ENCODE measurements around the gene HABP2. TPM values are rescaled to one million over a fixed set of nuclear protein-coding genes. Genes with fewer than 3 reads are reported as not detected.

HABP2 gene
- total RNA-seq, 1 donor from 2014 or later: 0.18 TPM

- DNase-seq (ENCODE audit: extremely low read depth, low read depth, low spot score): no peak
Observed at GRCh38 chr10:113592380-113592779, 39.5 kb downstream of the HABP2 start.

DNA sequence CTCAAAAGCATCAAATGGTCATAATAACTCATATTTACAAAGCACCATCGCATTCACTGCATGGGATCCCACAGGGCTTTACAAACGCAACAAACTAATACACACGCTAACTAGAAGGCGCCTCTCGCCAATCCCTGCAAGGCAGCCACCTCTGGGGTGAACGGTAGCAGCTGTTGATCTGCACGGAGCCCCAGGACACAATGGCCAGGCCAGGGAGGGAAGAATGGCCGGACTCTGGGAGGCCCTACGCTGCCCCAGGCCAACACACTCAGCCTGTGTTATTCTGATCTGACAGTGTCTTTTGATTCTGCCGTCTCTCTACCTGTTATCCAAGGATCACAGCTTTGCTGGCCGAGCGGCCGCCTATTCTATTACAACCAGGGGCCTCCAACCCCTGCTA is 41.8 kb downstream of the HABP2 start:
- no peak for DNase-seq (ENCODE audit: extremely low read depth, low read depth, low spot score)

GRCh38 chr10:113600569-113600968 is 47.7 kb downstream of the HABP2 start:
- no peak for DNase-seq (ENCODE audit: extremely low read depth, low read depth, low spot score)

- DNase-seq (ENCODE audit: extremely low read depth, low read depth, low spot score): no peak
Observed at GRCh38 chr10:113603057-113603777, 50.4 kb downstream of the HABP2 start.

- no peak for DNase-seq (ENCODE audit: extremely low read depth, low read depth, low spot score)
Observed at GRCh38 chr10:113604572-113604971, 51.7 kb downstream of the HABP2 start.

DNA sequence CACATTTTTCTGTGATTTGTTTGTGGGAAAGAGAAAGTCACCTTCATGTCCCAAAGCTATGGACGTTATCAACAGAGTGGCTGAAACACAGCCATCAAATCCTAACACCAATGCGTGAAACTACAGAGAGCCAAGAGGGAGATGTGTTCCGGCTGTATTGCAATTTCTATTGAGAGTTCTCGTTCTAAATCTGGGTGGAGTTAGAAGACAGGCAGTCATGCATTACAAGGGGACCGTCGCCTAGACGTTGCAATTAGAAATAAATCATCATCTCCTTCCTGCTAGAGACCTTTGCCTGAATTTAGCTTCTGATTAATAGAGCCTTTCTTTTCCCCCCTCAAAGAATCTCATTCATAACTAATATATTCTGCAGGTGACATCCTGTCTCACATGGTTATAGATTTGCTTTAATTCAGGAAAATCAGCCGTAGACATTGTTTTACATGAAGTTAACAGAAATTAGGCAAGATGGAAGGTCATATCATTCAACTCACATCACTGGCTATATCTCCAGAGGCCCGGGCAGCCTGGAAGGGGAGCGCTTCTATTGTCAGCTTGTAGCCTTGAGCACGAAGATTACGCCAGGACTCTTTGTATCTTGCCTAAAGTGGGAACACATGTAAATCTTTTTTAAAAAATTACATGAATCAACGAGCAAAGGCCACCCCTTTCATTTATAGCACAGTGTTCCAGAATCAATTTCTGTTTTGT is 52.6 kb downstream of the HABP2 start:
- no peak for DNase-seq (ENCODE audit: extremely low read depth, low read depth, low spot score)

- no peak for DNase-seq (ENCODE audit: extremely low read depth, low read depth, low spot score)
Observed at GRCh38 chr10:113609704-113610108, 56.9 kb downstream of the HABP2 start.

- no peak for DNase-seq (ENCODE audit: extremely low read depth, low read depth, low spot score)
Observed at GRCh38 chr10:113610631-113611601, 58.1 kb downstream of the HABP2 start.

- no peak for DNase-seq (ENCODE audit: extremely low read depth, low read depth, low spot score)
Observed at GRCh38 chr10:113612154-113612553, 59.3 kb downstream of the HABP2 start.

DNA sequence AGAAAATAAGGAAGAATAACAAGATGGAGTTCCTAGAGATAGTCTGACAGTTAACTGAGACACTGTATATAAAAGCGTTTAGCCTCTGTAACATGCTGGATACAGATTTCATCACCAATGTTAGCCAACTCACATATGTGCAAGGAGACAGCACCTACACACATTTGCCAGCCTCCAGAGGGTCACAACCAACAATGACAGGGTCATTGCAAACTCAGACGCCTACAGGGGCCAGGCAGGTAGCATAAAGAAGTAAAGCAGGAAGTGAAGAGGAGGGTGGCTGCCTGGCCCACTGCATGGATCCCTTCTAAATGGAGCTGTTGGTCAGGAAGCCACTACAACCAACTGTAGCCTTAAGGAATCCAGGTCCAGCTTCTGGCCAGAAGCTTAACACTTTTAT is 60.6 kb downstream of the HABP2 start:
- DNase-seq (ENCODE audit: extremely low read depth, low read depth, low spot score): no peak

GRCh38 chr10:113613977-113614690 is 61.3 kb downstream of the HABP2 start:
- no peak for DNase-seq (ENCODE audit: extremely low read depth, low read depth, low spot score)

DNA sequence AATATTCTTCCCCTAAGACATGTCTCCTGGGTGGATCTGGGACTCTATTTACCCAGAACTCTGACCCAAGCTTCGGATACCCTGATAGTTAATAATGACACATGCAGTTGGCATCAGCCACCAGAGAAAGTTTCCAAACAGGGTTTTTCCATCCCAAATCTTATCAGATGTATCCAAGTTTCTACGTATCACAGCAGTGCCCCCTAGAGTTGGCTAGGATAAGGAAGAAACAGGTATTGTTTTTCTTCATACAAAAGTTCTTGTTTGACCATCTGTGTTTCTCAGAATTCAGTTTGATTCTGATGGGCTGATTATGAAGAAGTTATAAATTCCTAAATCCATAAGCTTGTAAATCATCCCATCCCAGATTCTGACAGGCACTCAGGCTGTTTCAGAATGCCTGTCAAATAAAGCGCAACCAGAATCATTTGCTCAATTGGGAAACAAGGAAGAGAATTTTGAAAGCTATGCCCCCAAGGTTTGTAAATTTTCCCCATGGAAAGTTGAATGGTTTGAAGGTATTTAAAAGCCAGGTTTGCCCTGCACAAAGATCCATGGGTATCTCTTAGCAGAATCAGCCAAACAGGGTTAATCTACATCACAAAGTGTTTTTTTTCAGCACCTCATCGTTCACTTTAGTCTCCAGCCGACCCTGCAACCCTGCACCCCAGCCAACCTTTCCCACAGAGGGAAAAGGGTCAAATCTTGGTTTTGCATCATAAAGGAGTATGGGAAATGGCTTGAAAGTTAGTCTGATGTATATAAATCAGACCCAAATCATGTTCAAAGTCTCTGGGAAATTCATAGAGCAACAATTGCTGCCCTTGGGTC is 63.6 kb downstream of the HABP2 start:
- peak; percentile 3 for DNase-seq (ENCODE audit: extremely low read depth, low read depth, low spot score)

GRCh38 chr10:113617086-113617485 is 64.2 kb downstream of the HABP2 start:
- no peak for DNase-seq (ENCODE audit: extremely low read depth, low read depth, low spot score)

GRCh38 chr10:113618338-113618737 is 65.5 kb downstream of the HABP2 start:
- no peak for DNase-seq (ENCODE audit: extremely low read depth, low read depth, low spot score)

DNA sequence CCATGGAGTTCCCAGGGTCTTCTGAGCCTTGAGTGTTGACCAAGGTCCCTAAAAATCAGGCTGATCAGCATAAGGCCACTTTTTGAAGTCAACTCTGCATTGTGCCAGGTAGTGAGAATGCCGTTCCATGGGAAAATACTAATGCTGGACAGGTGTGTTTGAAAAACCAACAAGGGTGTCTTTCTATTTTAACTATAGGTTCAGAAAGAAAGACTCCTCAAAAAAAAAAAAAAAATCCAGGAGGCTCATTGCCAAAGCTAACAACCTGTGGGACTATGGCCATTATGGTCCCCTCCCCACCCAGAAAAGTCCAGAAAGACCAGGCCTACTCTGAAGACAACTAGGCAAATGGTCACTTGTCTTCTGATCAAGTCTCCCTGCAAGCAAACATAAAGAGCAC is 66.5 kb downstream of the HABP2 start:
- DNase-seq (ENCODE audit: extremely low read depth, low read depth, low spot score): no peak

GRCh38 chr10:113620511-113620910 is 67.7 kb downstream of the HABP2 start:
- no peak for DNase-seq (ENCODE audit: extremely low read depth, low read depth, low spot score)

DNA sequence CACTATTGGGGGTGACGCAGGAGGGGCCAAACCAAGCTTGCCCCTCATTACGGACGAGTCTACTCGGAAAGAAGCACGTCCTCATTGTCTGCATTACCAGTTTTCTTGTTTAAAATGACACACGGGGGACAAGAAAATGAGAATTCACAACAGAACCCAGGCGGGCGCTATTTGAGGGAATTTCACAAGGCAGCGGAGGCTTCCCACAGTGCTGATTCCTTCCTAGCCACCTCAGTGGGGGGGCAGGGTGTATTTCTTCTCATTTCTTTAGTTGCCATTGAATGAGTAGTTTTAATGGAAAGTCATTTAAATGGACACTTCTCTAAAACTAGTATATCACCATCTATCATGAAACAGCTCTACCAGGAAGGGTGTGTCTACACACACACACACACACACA is 68.1 kb downstream of the HABP2 start:
- no peak for DNase-seq (ENCODE audit: extremely low read depth, low read depth, low spot score)

DNA sequence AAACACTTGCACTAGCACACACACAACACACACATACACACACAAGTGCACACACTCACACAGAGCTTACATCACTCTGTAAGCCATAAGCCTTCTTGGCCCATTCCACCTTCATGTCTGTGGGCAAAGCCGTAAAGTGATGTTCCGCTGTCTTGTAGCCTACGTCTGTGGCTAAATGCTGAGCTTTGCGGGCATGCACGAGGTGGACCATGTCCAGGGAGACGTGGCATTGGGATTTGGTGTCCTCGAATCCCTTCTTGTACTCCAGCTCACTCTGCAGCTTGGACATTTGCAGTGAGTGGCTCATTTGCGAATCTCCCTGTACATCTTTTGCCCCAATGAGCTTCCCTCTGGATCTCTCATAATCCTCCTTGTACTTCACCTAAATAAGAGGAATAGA is 68.9 kb downstream of the HABP2 start:
- DNase-seq (ENCODE audit: extremely low read depth, low read depth, low spot score): no peak

GRCh38 chr10:113622831-113623230 is 70.0 kb downstream of the HABP2 start:
- no peak for DNase-seq (ENCODE audit: extremely low read depth, low read depth, low spot score)
